Peyer's patch (tissue), 4 donors: ENCODE data around the gene ARIH2. TPM values are rescaled to one million over a fixed set of nuclear protein-coding genes. Genes with fewer than 3 reads are reported as not detected.

Experiments
- DNase-seq, 3 donors: peaks; one replicate each; pipeline ENCODE4 v3.0.0-alpha.2; 2017 to 2019
- H3K27ac ChIP-seq, 4 donors: fragments of 200-600 bp; sonication (generic); one replicate each; pipeline ENCODE4 v1.5.1; 2016 to 2019
- H3K27me3 ChIP-seq, 2 donors: fragments of 200-600 bp; sonication (generic); one replicate each; pipeline ENCODE4 v1.5.1; 2019
- H3K36me3 ChIP-seq, 3 donors: fragments of 200-600 bp; sonication (generic); one replicate each; pipeline ENCODE4 v1.5.1; 2016 to 2019
- H3K4me1 ChIP-seq, 4 donors: fragments of 200-600 bp; sonication (generic); one replicate each; pipeline ENCODE4 v1.5.1; 2016 to 2019
- H3K4me3 ChIP-seq, 4 donors: fragments of 200-600 bp; sonication (generic); 1 replicate in 3 of 4; 2 replicates in 1 of 4; pipeline ENCODE4 v1.5.1; 2016 to 2019; ENCODE audit warnings: mild to moderate bottlenecking in 1 of 4
- H3K9me3 ChIP-seq, 4 donors: fragments of 200-600 bp; sonication (generic); one replicate each; pipeline ENCODE4 v1.5.1; 2016 to 2019; ENCODE audit warnings: mild to moderate bottlenecking in 1 of 4
- CTCF ChIP-seq, 6 experiments: fragments of 450-650 bp in 4 of 6; fragments of 200-600 bp in 2 of 6; sonication (generic) in 1 of 6; IDR thresholded peaks; one replicate each; pipeline ENCODE4 v1.5.1; 2017 to 2019; ENCODE audit warnings: antibody characterized with exemption in 6 of 6, mild to moderate bottlenecking in 3 of 6, moderate library complexity in 1 of 6
- POLR2A ChIP-seq, 2 donors: fragments of 450-650 bp; IDR thresholded peaks; one replicate each; pipeline ENCODE4 v1.5.1; 2017; ENCODE audit warnings: antibody characterized with exemption in 2 of 2, mild to moderate bottlenecking in 2 of 2, moderate library complexity in 2 of 2
- total RNA-seq, 4 donors: library from RNA; depleted of rRNA; stranded (reverse); fragments of >200 nt; gene quantifications; one replicate each; pipeline ENCODE4 v1.1.0, GENCODE V29; 2016

ARIH2 gene
- total RNA-seq, 4 donors from 2014 or later: 59.7 to 184 (median 111) TPM

GRCh38 chr3:48950051-48950450, 31.4 kb downstream of the ARIH2 start:
- no peak overlapping the region for H3K4me3 ChIP-seq
- peaks cover 0 to 23% (median 0%) of the 10 kb centered on the region in 3 donors for H3K36me3 ChIP-seq
- no peak for TF ChIP-seq CTCF (IDR thresholded peaks at IDR 0.05)
- H3K27me3 ChIP-seq: no peaks in the 10 kb centered on the region
- DNase-seq: no peak
- H3K9me3 ChIP-seq: no peaks in the 10 kb centered on the region
- H3K4me1 ChIP-seq: peaks cover 0 to 8% (median 0%) of the 10 kb centered on the region in 4 donors
- H3K27ac ChIP-seq: no peak overlapping the region

- peaks cover 0 to 26% (median 0%) of the 10 kb centered on the region in 3 donors for H3K36me3 ChIP-seq
- H3K9me3 ChIP-seq: no peaks in the 10 kb centered on the region
- H3K4me1 ChIP-seq: no peaks in the 10 kb centered on the region
- H3K4me3 ChIP-seq: no peak overlapping the region
- no peak for DNase-seq
- no peak for TF ChIP-seq POLR2A (IDR thresholded peaks at IDR 0.05)
- TF ChIP-seq CTCF (IDR thresholded peaks at IDR 0.05): no peak
- H3K27me3 ChIP-seq: no peaks in the 10 kb centered on the region
- no peak overlapping the region for H3K27ac ChIP-seq
Observed at GRCh38 chr3:48951764-48952163, 33.1 kb downstream of the ARIH2 start.

GRCh38 chr3:48952510-48953118, 34.0 kb downstream of the ARIH2 start:
- H3K4me3 ChIP-seq: no peak overlapping the region
- TF ChIP-seq CTCF (IDR thresholded peaks at IDR 0.05): peak in 4 of 6 experiments; percentile 49 to 66 (median 52)
- no peak for TF ChIP-seq POLR2A (IDR thresholded peaks at IDR 0.05)
- no peaks in the 10 kb centered on the region for H3K27me3 ChIP-seq
- H3K27ac ChIP-seq: no peak overlapping the region
- H3K9me3 ChIP-seq: no peaks in the 10 kb centered on the region
- H3K36me3 ChIP-seq: peaks cover 0 to 28% (median 0%) of the 10 kb centered on the region in 3 donors
- DNase-seq: peak; percentile 53 to 82 (median 64)
- no peaks in the 10 kb centered on the region for H3K4me1 ChIP-seq

GRCh38 chr3:48957006-48957705, 38.5 kb downstream of the ARIH2 start:
- no peaks in the 10 kb centered on the region for H3K27me3 ChIP-seq
- no peak for DNase-seq
- H3K4me3 ChIP-seq: no peak overlapping the region
- no peak overlapping the region for H3K27ac ChIP-seq
- no peaks in the 10 kb centered on the region for H3K4me1 ChIP-seq
- H3K9me3 ChIP-seq: no peaks in the 10 kb centered on the region
- no peak for TF ChIP-seq CTCF (IDR thresholded peaks at IDR 0.05)
- TF ChIP-seq POLR2A (IDR thresholded peaks at IDR 0.05): no peak
- peaks cover 0 to 40% (median 0%) of the 10 kb centered on the region in 3 donors for H3K36me3 ChIP-seq

- Histone ChIP-seq H3K36me3 (peaks cover 0 to 49% (median 0%) of the 10 kb centered on the region in 3 donors), H3K4me3 (no peak overlapping the region), H3K9me3 (no peaks in the 10 kb centered on the region), H3K27ac (no peak overlapping the region), H3K4me1 (no peaks in the 10 kb centered on the region), H3K27me3 (no peaks in the 10 kb centered on the region)
- no peak for DNase-seq
- TF ChIP-seq CTCF (IDR thresholded peaks at IDR 0.05) (no peak), POLR2A (IDR thresholded peaks at IDR 0.05) (no peak)
Observed at GRCh38 chr3:48960841-48961413, 42.3 kb downstream of the ARIH2 start.
